Prostate gland (tissue), 2 donors: Measurements from ENCODE around the gene LIN7B.

Experiments used
- CTCF ChIP-seq, 4 experiments: fragments of 200-600 bp in 2 of 4; fragments of 450-650 bp in 2 of 4; sonication (generic) in 2 of 4; IDR thresholded peaks; 1 replicate in 3 of 4; 2 replicates in 1 of 4; pipeline ENCODE4 v1.5.1; 2016 to 2019; ENCODE audit warnings: antibody characterized with exemption in 4 of 4, mild to moderate bottlenecking in 2 of 4, moderate library complexity in 2 of 4
- POLR2A ChIP-seq: fragments of 450-650 bp; IDR thresholded peaks from one replicate; pipeline ENCODE4 v1.6.1; 2016; ENCODE audit warnings: antibody characterized with exemption, mild to moderate bottlenecking
- POLR2AphosphoS5 ChIP-seq: sonication (generic); formaldehyde crosslinking; IDR thresholded peaks from one replicate; pipeline ENCODE4 v1.6.1; 2017; ENCODE audit warnings: antibody characterized with exemption

GRCh38 chr19:49101160-49101559, 13.0 kb upstream of the LIN7B start:
- TF ChIP-seq CTCF (IDR thresholded peaks at IDR 0.05), result no peak
- TF ChIP-seq POLR2AphosphoS5, result no peak
- TF ChIP-seq POLR2A, result no peak
